K562 (cell line): ENCODE measurements around the gene NEMP2. TPM values are rescaled to one million over a fixed set of nuclear protein-coding genes. Genes with fewer than 3 reads are reported as not detected.

ENCODE experiments used
- ATAC-seq: fragments of 200-7000 bp; cut with Tn5 transposase; 3 replicates; pipeline ENCODE4 v1.9.1; 2020; ENCODE audit warnings: moderate library complexity
- Bru-seq: library from RNA; stranded (reverse); fragments of 400-500 nt; gene quantifications from one replicate; lab custom pipeline; 2021; lab: Mats Ljungman, UMichigan
- BruChase-seq, 2 experiments: library from RNA; stranded (reverse); fragments of 400-500 nt; gene quantifications; one replicate each; lab custom pipeline; 2021; lab: Mats Ljungman, UMichigan
- BruUV-seq: library from RNA; stranded (reverse); fragments of 400-500 nt; replicated peaks from 2 replicates; lab custom pipeline; 2021; lab: Mats Ljungman, UMichigan
- CTCF ChIA-PET: fragments of 300-600 bp; formaldehyde crosslinking; extraction: SDS; loops from one replicate; lab custom pipeline; 2021; ENCODE audit warnings: low intra/inter-chr PET ratio; lab: Yijun Ruan, JAX
- POLR2A ChIA-PET: fragments of 300-600, 350-650 bp; sonication (Branson Sonifier 250); formaldehyde crosslinking; extraction: SDS; loops from one replicate; lab custom pipeline; 2021; ENCODE audit warnings: antibody characterized with exemption, inconsistent platforms; lab: Yijun Ruan, JAX
- DNase-seq, 4 experiments: peaks; one replicate each; pipeline versions ENCODE4 v3.0.0 to v3.0.0-alpha.2; 2011 to 2018; ENCODE audit warnings: low spot score in 3 of 4, mixed read lengths in 3 of 4; ENCODE audit errors: extremely low read depth in 1 of 4
- FAIRE-seq: peaks from 2 replicates; lab custom pipeline; 2011; peaks lifted over from hg19 to GRCh38; lab: Jason Lieb, UNC
- H2AFZ ChIP-seq: 2 replicates; pipeline ENCODE4 v1.6.0; 2011; ENCODE audit warnings: low read depth, low read length, control low read depth, inconsistent platforms
- H3K27ac ChIP-seq: fragments of 200-600 bp; 3 replicates; pipeline ENCODE4 v1.8.0; 2011; ENCODE audit warnings: low read depth, mild to moderate bottlenecking, control low read depth, inconsistent platforms, low read length, moderate library complexity, mixed read lengths; ENCODE audit errors: extremely low read depth
- H3K27me3 ChIP-seq, 2 experiments: fragments of 300-600 bp in 1 of 2; 2 replicates in 1 of 2; 3 replicates in 1 of 2; pipeline versions ENCODE4 v1.6.0 to v1.8.0; 2011; ENCODE audit warnings: inconsistent platforms in 2 of 2, low read length in 2 of 2, mild to moderate bottlenecking in 1 of 2, mixed read lengths in 1 of 2, moderate library complexity in 1 of 2; ENCODE audit not compliant: control insufficient read depth in 2 of 2, insufficient read depth in 2 of 2
- H3K36me3 ChIP-seq: fragments of 300-600 bp; 3 replicates; pipeline ENCODE4 v1.8.0; 2011; ENCODE audit warnings: mild to moderate bottlenecking, low read length, inconsistent platforms; ENCODE audit not compliant: control insufficient read depth, insufficient read depth
- H3K4me1 ChIP-seq, 2 experiments: fragments of 200-600 bp in 1 of 2; replicated peaks in 1 of 2; 2 replicates in 1 of 2; 3 replicates in 1 of 2; pipeline versions ENCODE4 v1.5.1 to v1.8.0; 2011; ENCODE audit warnings: inconsistent platforms in 2 of 2, low read length in 2 of 2, mild to moderate bottlenecking in 1 of 2, mixed read lengths in 1 of 2, moderate library complexity in 1 of 2; ENCODE audit not compliant: control insufficient read depth in 2 of 2, insufficient read depth in 2 of 2
- H3K4me2 ChIP-seq: 2 replicates; pipeline ENCODE4 v1.6.1; 2011; ENCODE audit warnings: low read length, control low read depth, inconsistent platforms, mixed read lengths; ENCODE audit not compliant: insufficient read depth
- H3K4me3 ChIP-seq: fragments of 200-600 bp; sonication (generic), shearing (Covaris generic); 2 replicates; pipeline ENCODE4 v1.5.1; 2016; ENCODE audit warnings: control low read depth, inconsistent platforms
- H3K79me2 ChIP-seq: fragments of 200-600 bp; 3 replicates; pipeline ENCODE4 v1.8.0; 2011; ENCODE audit warnings: low read length, inconsistent platforms; ENCODE audit not compliant: control insufficient read depth, insufficient read depth
- H3K9ac ChIP-seq, 2 experiments: 2 replicates each; pipeline versions ENCODE4 v1.6.0 to v1.6.1; 2011; ENCODE audit warnings: low read depth in 2 of 2, low read length in 2 of 2, control low read depth in 1 of 2, inconsistent platforms in 1 of 2, mild to moderate bottlenecking in 1 of 2, mixed read lengths in 1 of 2; ENCODE audit not compliant: insufficient read depth in 1 of 2
- H3K9me1 ChIP-seq: one replicate; pipeline ENCODE4 v1.6.0; 2011; ENCODE audit warnings: inconsistent platforms, mild to moderate bottlenecking, low read length, moderate library complexity; ENCODE audit not compliant: control insufficient read depth, insufficient read depth
- H3K9me3 ChIP-seq: replicated peaks from 2 replicates; pipeline ENCODE4 v1.5.1; 2011; ENCODE audit warnings: low read depth, low read length, inconsistent platforms; ENCODE audit not compliant: control insufficient read depth, insufficient read depth
- H4K20me1 ChIP-seq: replicated peaks from 2 replicates; pipeline ENCODE4 v1.6.1; 2011; ENCODE audit warnings: low read length, inconsistent platforms, mixed read lengths; ENCODE audit not compliant: control insufficient read depth, insufficient read depth
- GABPB1 ChIP-seq: sonication (generic); formaldehyde crosslinking; IDR thresholded peaks from 2 replicates; pipeline ENCODE4 v1.8.0; 2022; ENCODE audit warnings: mild to moderate bottlenecking, missing genetic modification reagents
- PCBP1 ChIP-seq: fragments of 200-400 bp; formaldehyde crosslinking; IDR thresholded peaks from 2 replicates; pipeline ENCODE4 v1.6.1; 2018; ENCODE audit warnings: mild to moderate bottlenecking, low read depth, low read length; ENCODE audit not compliant: poor library complexity, severe bottlenecking
- SMC3 ChIP-seq: conservative IDR thresholded peaks from 2 replicates; pipeline ENCODE4 v1.6.1; 2011; ENCODE audit warnings: low read depth, low read length, improper control_type of control experiment; ENCODE audit not compliant: insufficient read depth
- WGBS: fragments of 100-300 bp; shearing (Covaris generic); methylation state at CpG from one replicate; pipeline ENCODE4 v1.1.6; 2016; ENCODE audit warnings: low coverage, mixed read lengths; ENCODE audit not compliant: insufficient coverage; ENCODE audit errors: missing lambda C conversion rate; 5-methylcytosine and 5-hydroxymethylcytosine counted together
- in situ Hi-C: fragments of 300-500 bp; cut with MboI; formaldehyde crosslinking; loops from 4 replicates; pipeline ENCODE4 v1.15.0; 2018; ENCODE audit warnings: inconsistent platforms, mixed read lengths
- intact Hi-C: fragments of 100-400 bp; cut with micrococcal nuclease; formaldehyde crosslinking; loops from 2 replicates; pipeline ENCODE4 v1.14.2; 2022
- long read RNA-seq, 3 experiments: library from polyadenylated mRNA in 2 of 3; library from RNA in 1 of 3; unstranded in 2 of 3; stranded (forward) in 1 of 3; transcript quantifications; one replicate each; pipeline ENCODE4 v2.0.0, GENCODE V29; 2019 to 2022
- polyA minus RNA-seq, 3 experiments: library from RNA; depleted of rRNA, polyadenylated mRNA; stranded (reverse); fragments of >200 nt; gene quantifications; 2 replicates each; pipeline ENCODE4 v1.2.3, GENCODE V29; 2011
- polyA plus RNA-seq, 8 experiments: library from polyadenylated mRNA; depleted of rRNA in 4 of 8; stranded (reverse) in 5 of 8; unstranded in 3 of 8; fragments of >200 nt; fragmentation: Nextera tagmentation in 2 of 8; fragmentation: Illumina TruSeq in 1 of 8; extraction: Ambion mirVana in 2 of 8; extraction: Trizol in 1 of 8; gene quantifications; 2 replicates each; pipeline versions ENCODE4 v1.2.1 to v1.2.3, GENCODE V29; 2011 to 2014; ENCODE audit warnings: inconsistent platforms in 1 of 8, missing spikeins in 1 of 8
- total RNA-seq, 7 experiments: library from RNA; depleted of rRNA in 6 of 7; stranded (reverse); fragments of >200 nt in 6 of 7; fragmentation: Illumina TruSeq in 2 of 7; extraction: Trizol in 2 of 7; gene quantifications; 2 replicates each; pipeline versions ENCODE4 v1.2.1 to v1.2.3, GENCODE V29; 2011 to 2021; ENCODE audit warnings: low replicate concordance in 1 of 7
- TF ChIP-seq, protein P1 (sequence below): sonication (generic); formaldehyde crosslinking; IDR thresholded peaks from 2 replicates; pipeline ENCODE4 v1.8.0; 2023; ENCODE audit warnings: missing genetic modification reagents, mild to moderate bottlenecking, borderline replicate concordance
- TF ChIP-seq, protein P2 (sequence below): fragments of 450-650 bp; IDR thresholded peaks from 2 replicates; pipeline ENCODE4 v1.6.1; 2016; ENCODE audit warnings: borderline replicate concordance

NEMP2 gene, protein sequence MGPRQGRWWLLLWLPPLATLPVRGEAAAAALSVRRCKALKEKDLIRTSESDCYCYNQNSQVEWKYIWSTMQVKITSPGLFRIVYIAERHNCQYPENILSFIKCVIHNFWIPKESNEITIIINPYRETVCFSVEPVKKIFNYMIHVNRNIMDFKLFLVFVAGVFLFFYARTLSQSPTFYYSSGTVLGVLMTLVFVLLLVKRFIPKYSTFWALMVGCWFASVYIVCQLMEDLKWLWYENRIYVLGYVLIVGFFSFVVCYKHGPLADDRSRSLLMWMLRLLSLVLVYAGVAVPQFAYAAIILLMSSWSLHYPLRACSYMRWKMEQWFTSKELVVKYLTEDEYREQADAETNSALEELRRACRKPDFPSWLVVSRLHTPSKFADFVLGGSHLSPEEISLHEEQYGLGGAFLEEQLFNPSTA
- total RNA-seq (2011; cell fraction: chromatin; rRNA removed; ENCODE audit: low replicate concordance) = 6.9 and 7.5 TPM in 2 replicates
- 3.7 and 4.3 TPM in 2 replicates for total RNA-seq (2011; cell fraction: nucleolus; rRNA removed)
- 7.4 and 11.6 TPM in 2 replicates for total RNA-seq (2011; cell fraction: nucleoplasm; rRNA removed)
- total RNA-seq (2014; rRNA removed) = 1.4 and 1.6 TPM in 2 replicates
- total RNA-seq (2014; rRNA removed; fragmentation: Illumina TruSeq; extraction: Trizol) = 1.7 and 3.0 TPM in 2 replicates
- 2.0 and 2.2 TPM in 2 replicates for total RNA-seq (2015; rRNA removed; fragmentation: Illumina TruSeq; extraction: Trizol)
- 2.4 and 3.3 TPM in 2 replicates for total RNA-seq (2021)
- 2.7 and 3.0 TPM in 2 replicates for polyA plus RNA-seq (2011; rRNA removed)
- polyA plus RNA-seq (2011; cell fraction: cytosol; rRNA removed) = 0.55 and 3.2 TPM in 2 replicates
- polyA plus RNA-seq (2011; cell fraction: nucleus; rRNA removed) = 1.9 and 2.0 TPM in 2 replicates
- polyA plus RNA-seq (2012) = 2.1 and 2.2 TPM in 2 replicates
- polyA plus RNA-seq (2014; fragmentation: Illumina TruSeq; extraction: Trizol) = 1.1 and 2.0 TPM in 2 replicates
- polyA plus RNA-seq (2014; fragmentation: Nextera tagmentation; extraction: Ambion mirVana) = under 1 TPM; 0.32 to 0.36 TPM
- 3.0 and 5.0 TPM in 2 replicates for polyA plus RNA-seq (2014; rRNA removed)
- polyA minus RNA-seq (2011; rRNA and poly(A)+ RNA removed) = 9.7 and 10.6 TPM in 2 replicates
- 3.1 and 3.5 TPM in 2 replicates for polyA minus RNA-seq (2011; cell fraction: cytosol; rRNA and poly(A)+ RNA removed)
- polyA minus RNA-seq (2011; cell fraction: nucleus; rRNA and poly(A)+ RNA removed) = 6.3 and 9.2 TPM in 2 replicates
- percentile 53 among the genes with signal in this experiment for Bru-seq, nascent RNA
- percentile 51 among the genes with signal in this experiment for BruChase-seq, experiment 1, labeled RNA remaining after a 2-hour chase
- BruChase-seq, experiment 2, labeled RNA remaining after a 6-hour chase = percentile 49 among the genes with signal in this experiment
- long read RNA-seq, experiment 1, full-length matches to known transcripts = 2 of 6 reads
- long read RNA-seq, experiment 1, partial matches to known transcripts = 2 of 6 reads
- long read RNA-seq, experiment 1, other reads (novel, unspliced or antisense) = 2 of 6 reads
- long read RNA-seq, experiment 2, full-length matches to known transcripts = 1 of 2 reads
- long read RNA-seq, experiment 2, partial matches to known transcripts = 0 of 2 reads
- long read RNA-seq, experiment 2, other reads (novel, unspliced or antisense) = 1 of 2 reads
- long read RNA-seq, experiment 3 = 0 reads

DNA sequence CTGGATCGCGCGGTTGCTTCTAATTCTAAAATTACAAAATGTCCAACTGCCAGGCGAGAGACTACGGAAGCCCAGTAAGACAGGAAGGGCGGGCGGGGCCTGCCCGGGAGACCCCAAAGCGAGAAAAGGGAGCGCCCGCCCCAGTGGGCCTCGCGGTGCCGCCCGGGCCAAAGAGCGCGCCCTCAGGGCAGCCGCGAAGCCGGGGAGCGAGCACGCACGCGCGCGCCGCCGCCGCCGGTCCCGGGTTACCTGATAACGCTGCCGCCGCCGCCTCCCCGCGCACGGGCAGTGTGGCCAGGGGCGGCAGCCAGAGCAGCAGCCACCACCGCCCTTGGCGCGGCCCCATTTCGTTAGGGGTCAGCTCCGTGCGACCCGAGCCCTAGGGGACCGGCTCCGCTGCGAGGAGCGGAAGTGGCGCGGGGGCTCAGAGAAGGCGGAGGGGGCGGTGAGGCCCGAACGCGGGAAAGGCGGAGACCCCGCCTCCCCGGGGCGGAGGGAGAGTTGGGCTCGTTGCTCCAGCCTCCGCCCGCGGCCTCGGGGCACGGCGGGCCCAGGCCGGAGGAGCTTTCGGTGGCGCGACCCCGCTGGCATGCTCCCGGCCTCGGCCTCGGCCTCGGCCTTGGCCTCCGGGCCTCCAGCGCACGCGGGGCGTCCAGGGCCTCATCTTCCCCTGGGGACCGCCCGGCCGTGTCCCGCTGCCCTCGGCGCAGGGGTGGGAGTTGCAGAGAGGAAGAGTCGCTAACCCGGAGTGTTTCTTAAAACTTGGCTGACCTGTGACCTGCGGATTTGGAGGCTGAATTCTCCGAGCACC is at the start of gene NEMP2:
NEMP2 (minus strand) TSS at position 413 of the 811 bp plus-strand sequence; CDS start at position 346, 67 bp downstream.
- Histone ChIP-seq H3K79me2 (peaks cover 30% of the 10 kb centered on the region), H2AFZ (peak within 1 kb of the TSS; percentile 97), H3K27me3 (no peaks in the 10 kb centered on the region), H3K4me2 (peak within 1 kb of the TSS; percentile 90), H3K9me3 (peaks cover 11% of the 10 kb centered on the region), H3K4me1 (peaks cover 10 to 35% of the 10 kb centered on the region in 2 experiments; a peak in 4 of 5 replicates), H3K9me1 (no peaks in the 10 kb centered on the region), H4K20me1 (no peaks in the 10 kb centered on the region), H3K4me3 (peak within 1 kb of the TSS; percentile 67), H3K27ac (peak within 1 kb of the TSS; percentile 95), H3K36me3 (peaks cover 7% of the 10 kb centered on the region; the same call in 2 of the 3 replicates), H3K9ac (peak within 1 kb of the TSS; percentile 87 to 95)
- no TSS peak for BruUV-seq
- intact Hi-C loops = loop anchor here (2.0 to 10.0 kb wide), 5 partner anchors 38 to 270 kb away; partner anchors contain the start of gene NAB1
- peak; percentile 90 for ATAC-seq
- POLR2A ChIA-PET = interaction anchor here (0.6 to 1.2 kb wide), 4 partner anchors 64 to 162 kb away, joined by 3 to 4 read pairs (median 4); no protein-coding TSS in a partner anchor
- peak; percentile 72 for FAIRE-seq
- DNase-seq = peak; percentile 82 to 87 (median 82)
- in situ Hi-C loops = no loop called here
- CTCF ChIA-PET = no interaction called here
- 0% methylated on average over 38 of the region's 92 CpGs for WGBS
- TF ChIP-seq, protein P1, sequence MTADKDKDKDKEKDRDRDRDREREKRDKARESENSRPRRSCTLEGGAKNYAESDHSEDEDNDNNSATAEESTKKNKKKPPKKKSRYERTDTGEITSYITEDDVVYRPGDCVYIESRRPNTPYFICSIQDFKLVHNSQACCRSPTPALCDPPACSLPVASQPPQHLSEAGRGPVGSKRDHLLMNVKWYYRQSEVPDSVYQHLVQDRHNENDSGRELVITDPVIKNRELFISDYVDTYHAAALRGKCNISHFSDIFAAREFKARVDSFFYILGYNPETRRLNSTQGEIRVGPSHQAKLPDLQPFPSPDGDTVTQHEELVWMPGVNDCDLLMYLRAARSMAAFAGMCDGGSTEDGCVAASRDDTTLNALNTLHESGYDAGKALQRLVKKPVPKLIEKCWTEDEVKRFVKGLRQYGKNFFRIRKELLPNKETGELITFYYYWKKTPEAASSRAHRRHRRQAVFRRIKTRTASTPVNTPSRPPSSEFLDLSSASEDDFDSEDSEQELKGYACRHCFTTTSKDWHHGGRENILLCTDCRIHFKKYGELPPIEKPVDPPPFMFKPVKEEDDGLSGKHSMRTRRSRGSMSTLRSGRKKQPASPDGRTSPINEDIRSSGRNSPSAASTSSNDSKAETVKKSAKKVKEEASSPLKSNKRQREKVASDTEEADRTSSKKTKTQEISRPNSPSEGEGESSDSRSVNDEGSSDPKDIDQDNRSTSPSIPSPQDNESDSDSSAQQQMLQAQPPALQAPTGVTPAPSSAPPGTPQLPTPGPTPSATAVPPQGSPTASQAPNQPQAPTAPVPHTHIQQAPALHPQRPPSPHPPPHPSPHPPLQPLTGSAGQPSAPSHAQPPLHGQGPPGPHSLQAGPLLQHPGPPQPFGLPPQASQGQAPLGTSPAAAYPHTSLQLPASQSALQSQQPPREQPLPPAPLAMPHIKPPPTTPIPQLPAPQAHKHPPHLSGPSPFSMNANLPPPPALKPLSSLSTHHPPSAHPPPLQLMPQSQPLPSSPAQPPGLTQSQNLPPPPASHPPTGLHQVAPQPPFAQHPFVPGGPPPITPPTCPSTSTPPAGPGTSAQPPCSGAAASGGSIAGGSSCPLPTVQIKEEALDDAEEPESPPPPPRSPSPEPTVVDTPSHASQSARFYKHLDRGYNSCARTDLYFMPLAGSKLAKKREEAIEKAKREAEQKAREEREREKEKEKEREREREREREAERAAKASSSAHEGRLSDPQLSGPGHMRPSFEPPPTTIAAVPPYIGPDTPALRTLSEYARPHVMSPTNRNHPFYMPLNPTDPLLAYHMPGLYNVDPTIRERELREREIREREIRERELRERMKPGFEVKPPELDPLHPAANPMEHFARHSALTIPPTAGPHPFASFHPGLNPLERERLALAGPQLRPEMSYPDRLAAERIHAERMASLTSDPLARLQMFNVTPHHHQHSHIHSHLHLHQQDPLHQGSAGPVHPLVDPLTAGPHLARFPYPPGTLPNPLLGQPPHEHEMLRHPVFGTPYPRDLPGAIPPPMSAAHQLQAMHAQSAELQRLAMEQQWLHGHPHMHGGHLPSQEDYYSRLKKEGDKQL = 0 out of 2 replicates have a peak, but pooled peaks have one; percentile 11
- peak; percentile 89 for TF ChIP-seq GABPB1
- TF ChIP-seq PCBP1 = peak; percentile 73
- no peak for TF ChIP-seq SMC3
- TF ChIP-seq, protein P2, sequence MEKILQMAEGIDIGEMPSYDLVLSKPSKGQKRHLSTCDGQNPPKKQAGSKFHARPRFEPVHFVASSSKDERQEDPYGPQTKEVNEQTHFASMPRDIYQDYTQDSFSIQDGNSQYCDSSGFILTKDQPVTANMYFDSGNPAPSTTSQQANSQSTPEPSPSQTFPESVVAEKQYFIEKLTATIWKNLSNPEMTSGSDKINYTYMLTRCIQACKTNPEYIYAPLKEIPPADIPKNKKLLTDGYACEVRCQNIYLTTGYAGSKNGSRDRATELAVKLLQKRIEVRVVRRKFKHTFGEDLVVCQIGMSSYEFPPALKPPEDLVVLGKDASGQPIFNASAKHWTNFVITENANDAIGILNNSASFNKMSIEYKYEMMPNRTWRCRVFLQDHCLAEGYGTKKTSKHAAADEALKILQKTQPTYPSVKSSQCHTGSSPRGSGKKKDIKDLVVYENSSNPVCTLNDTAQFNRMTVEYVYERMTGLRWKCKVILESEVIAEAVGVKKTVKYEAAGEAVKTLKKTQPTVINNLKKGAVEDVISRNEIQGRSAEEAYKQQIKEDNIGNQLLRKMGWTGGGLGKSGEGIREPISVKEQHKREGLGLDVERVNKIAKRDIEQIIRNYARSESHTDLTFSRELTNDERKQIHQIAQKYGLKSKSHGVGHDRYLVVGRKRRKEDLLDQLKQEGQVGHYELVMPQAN = no peak
